H1 (cell line): ENCODE data around the gene TBC1D20. TPM values are rescaled to one million over a fixed set of nuclear protein-coding genes. Genes with fewer than 3 reads are reported as not detected.

ENCODE experiments used
- POLR2AphosphoS5 ChIP-seq: IDR thresholded peaks from 2 replicates; pipeline ENCODE4 v1.6.1; 2011; ENCODE audit warnings: low read depth, low read length
- SIX5 ChIP-seq: IDR thresholded peaks from 2 replicates; pipeline ENCODE4 v1.6.1; 2011; ENCODE audit warnings: mild to moderate bottlenecking, low read depth, low read length
- SP1 ChIP-seq: IDR thresholded peaks from 2 replicates; pipeline ENCODE4 v1.6.1; 2011; ENCODE audit warnings: low read depth, low read length
- polyA plus RNA-seq, 7 experiments: library from polyadenylated mRNA; depleted of rRNA in 3 of 7; stranded (reverse) in 5 of 7; unstranded in 2 of 7; fragments of >200 nt in 5 of 7; fragments of 200-250 nt in 2 of 7; gene quantifications; 1 replicate in 5 of 7; 2 replicates in 1 of 7; 4 replicates in 1 of 7; pipeline versions ENCODE4 v1.2.1 to v1.2.3, GENCODE V29; 2011 to 2013; ENCODE audit warnings: missing spikeins in 2 of 7, mixed read lengths in 2 of 7
- total RNA-seq: library from RNA; stranded (reverse); fragmentation: NEBNext Ultra II Directional; extraction: Animal tissue kit (Norgen Biotek cat#: 25700); gene quantifications from 2 replicates; pipeline ENCODE4 v1.2.1, GENCODE V29; 2021

TBC1D20 gene
- total and polyA plus RNA-seq, 2 of the 8 experiments (the other 6 are each of a cell fraction or from before 2014, with no cell fraction given): 14.5 to 17.1 TPM

DNA sequence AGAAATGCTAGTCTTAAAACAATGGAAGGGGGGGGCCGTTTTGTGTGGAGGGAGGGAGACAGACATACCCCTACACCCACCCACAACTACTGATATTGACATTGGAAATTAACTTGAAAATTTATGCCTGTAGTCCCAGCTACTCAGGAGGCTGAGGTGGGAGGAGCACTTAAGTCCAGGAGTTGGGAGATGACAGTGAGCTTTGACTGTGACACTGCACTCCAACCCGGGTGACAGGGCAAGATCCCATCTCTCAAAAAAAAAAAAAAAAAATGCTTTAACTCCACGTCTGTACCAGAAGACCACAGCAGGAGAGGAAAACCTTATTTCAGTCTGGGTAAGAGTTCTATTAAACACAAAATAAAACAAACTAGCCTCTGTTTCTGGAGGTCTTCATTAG lies 2.2 kb downstream of the TBC1D20 start (continued):
- TF ChIP-seq SP1 (no peak), SIX5 (no peak), POLR2AphosphoS5 (no peak)
